Activated CD4-positive, alpha-beta memory T cell treated with anti-CD3 and anti-CD28 coated beads, Interleukin-2, amount 10 ng/mL, durations not matched to agents 7 days and 5 days (primary cell): Measurements from ENCODE around the gene HPCAL4. TPM values are rescaled to one million over a fixed set of nuclear protein-coding genes. Genes with fewer than 3 reads are reported as not detected.

Experiments used
- CTCF ChIA-PET: fragments of 350-600 bp; sonication (Branson Sonifier 250); formaldehyde crosslinking; loops from one replicate; lab custom pipeline; 2021; ENCODE audit warnings: antibody characterized with exemption, inconsistent platforms; lab: Charles Lee
- POLR2A ChIA-PET: fragments of 350-600 bp; sonication (Branson Sonifier 250); formaldehyde crosslinking; loops from one replicate; lab custom pipeline; 2021; ENCODE audit warnings: antibody characterized with exemption; lab: Charles Lee
- DNase-seq: peaks from one replicate; pipeline ENCODE4 v3.0.0-alpha.2; 2020
- H3K27ac Mint-ChIP-seq: one replicate; pipeline ENCODE4 v1.8.0; 2021; ENCODE audit warnings: mild to moderate bottlenecking, mixed read lengths
- H3K27me3 Mint-ChIP-seq: one replicate; pipeline ENCODE4 v1.8.0; 2021; ENCODE audit warnings: mixed read lengths
- H3K36me3 Mint-ChIP-seq: one replicate; pipeline ENCODE4 v1.8.0; 2021; ENCODE audit warnings: low read depth, mixed read lengths
- H3K4me1 Mint-ChIP-seq: one replicate; pipeline ENCODE4 v1.8.0; 2021; ENCODE audit warnings: mixed read lengths
- H3K4me3 Mint-ChIP-seq: one replicate; pipeline ENCODE4 v1.8.0; 2021; ENCODE audit warnings: mild to moderate bottlenecking, mixed read lengths
- H3K9me3 Mint-ChIP-seq: one replicate; pipeline ENCODE4 v1.8.0; 2021; ENCODE audit warnings: mixed read lengths
- total RNA-seq, 2 experiments: library from RNA; stranded (reverse); gene quantifications; one replicate each; pipeline ENCODE4 v1.2.3, GENCODE V29; 2021

The HPCAL4 gene
- total RNA-seq, 2 experiments from 2014 or later = 2.4 to 2.6 TPM

DNA sequence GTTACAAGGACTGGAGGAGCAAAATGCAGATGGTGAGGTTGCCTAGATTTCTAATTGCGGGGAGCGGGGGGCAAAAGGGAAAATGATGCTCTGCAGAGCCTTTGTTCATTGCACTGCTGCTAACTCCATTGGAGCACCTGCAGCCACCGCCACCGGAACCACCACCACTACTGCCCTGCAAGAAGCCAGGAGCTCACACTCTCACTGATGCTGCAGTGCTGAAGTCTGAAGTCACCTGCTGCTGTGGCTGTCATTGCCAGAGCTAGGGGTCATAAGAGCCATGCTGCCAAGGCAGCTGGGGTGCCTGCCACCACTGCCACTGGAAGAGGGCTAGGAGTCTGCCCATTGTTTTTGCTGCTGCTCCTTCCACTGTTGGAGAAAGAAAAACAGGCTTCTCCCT, 7.3 kb upstream of the HPCAL4 start:
- Mint-ChIP-seq H3K36me3 (no peaks in the 10 kb centered on the region), H3K4me3 (no peak overlapping the region), H3K27ac (no peak overlapping the region), H3K27me3 (peaks cover 32% of the 10 kb centered on the region), H3K4me1 (peaks cover 2% of the 10 kb centered on the region), H3K9me3 (no peaks in the 10 kb centered on the region)
- CTCF ChIA-PET = interaction anchor here (0.5 to 0.9 kb wide), 2 partner anchors 25 to 704 kb away, joined by 3 read pairs; no protein-coding TSS in a partner anchor
- no peak for DNase-seq
- POLR2A ChIA-PET = no interaction called here

DNA sequence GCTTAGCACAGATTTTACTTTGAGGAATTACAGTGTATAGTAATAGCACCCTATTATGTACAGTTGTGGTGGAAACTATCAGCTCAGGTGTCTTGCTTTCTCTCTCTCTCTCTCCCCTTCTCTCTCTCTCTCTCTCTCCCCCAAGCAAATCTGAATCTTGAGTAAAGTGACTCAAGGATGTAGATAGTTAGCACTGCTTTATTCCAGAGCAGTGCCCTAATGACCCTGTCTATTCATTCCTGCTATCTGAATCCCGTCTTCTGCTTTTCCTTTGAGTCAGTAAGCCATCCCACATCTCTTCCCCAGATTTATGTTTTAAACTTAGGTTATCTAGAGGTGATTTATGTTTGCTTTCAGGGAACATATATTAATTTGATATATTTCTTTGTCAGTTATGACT, 5.2 kb upstream of the HPCAL4 start:
- no peak overlapping the region for H3K4me3 Mint-ChIP-seq
- no peak overlapping the region for H3K27ac Mint-ChIP-seq
- H3K36me3 Mint-ChIP-seq = no peaks in the 10 kb centered on the region
- peaks cover 11% of the 10 kb centered on the region for H3K4me1 Mint-ChIP-seq
- ChIA-PET CTCF (no interaction called here), POLR2A (no interaction called here)
- peaks cover 45% of the 10 kb centered on the region for H3K27me3 Mint-ChIP-seq
- H3K9me3 Mint-ChIP-seq = no peaks in the 10 kb centered on the region
- DNase-seq = no peak

GRCh38 chr1:39695016-39695415, 3.8 kb upstream of the HPCAL4 start:
- Mint-ChIP-seq H3K27ac (no peak overlapping the region), H3K9me3 (no peaks in the 10 kb centered on the region), H3K4me3 (no peak overlapping the region), H3K4me1 (peaks cover 23% of the 10 kb centered on the region), H3K27me3 (peaks cover 49% of the 10 kb centered on the region), H3K36me3 (no peaks in the 10 kb centered on the region)
- DNase-seq = no peak
- CTCF ChIA-PET = interaction anchor here (1.1 kb wide), 1 partner anchor 135 kb away, joined by 4 read pairs; no protein-coding TSS in a partner anchor
- POLR2A ChIA-PET = no interaction called here

DNA sequence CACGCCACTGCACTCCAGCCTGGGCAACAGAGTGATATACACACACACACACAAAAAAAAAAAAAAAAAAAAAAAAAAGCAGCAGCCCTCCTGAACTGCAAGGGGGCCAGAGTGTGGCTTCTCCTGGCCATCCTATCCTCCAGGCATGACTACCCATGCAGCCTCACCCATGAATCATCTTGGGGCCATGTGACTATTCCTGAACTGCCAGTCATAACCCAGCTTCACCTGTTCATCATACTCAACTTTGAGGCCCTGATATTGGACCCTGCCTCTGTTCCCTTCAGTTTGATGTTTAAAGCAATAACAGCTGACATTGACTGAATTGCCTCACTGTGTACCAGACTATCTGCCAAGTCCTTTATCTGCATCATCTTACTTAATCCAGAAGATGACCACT, 2.8 kb upstream of the HPCAL4 start:
- no peak for DNase-seq
- Mint-ChIP-seq H3K9me3 (no peaks in the 10 kb centered on the region), H3K27me3 (peaks cover 48% of the 10 kb centered on the region), H3K36me3 (no peaks in the 10 kb centered on the region), H3K4me3 (no peak overlapping the region), H3K27ac (no peak overlapping the region), H3K4me1 (peaks cover 28% of the 10 kb centered on the region)
- ChIA-PET CTCF (interaction anchor here (0.5 to 1.5 kb wide), 6 partner anchors 36 to 278 kb away, joined by 3 to 10 read pairs (median 4); partner anchors contain the start of gene MYCL), POLR2A (interaction anchor here (1.0 kb wide), 1 partner anchor 118 kb away, joined by 3 read pairs; no protein-coding TSS in a partner anchor)

DNA sequence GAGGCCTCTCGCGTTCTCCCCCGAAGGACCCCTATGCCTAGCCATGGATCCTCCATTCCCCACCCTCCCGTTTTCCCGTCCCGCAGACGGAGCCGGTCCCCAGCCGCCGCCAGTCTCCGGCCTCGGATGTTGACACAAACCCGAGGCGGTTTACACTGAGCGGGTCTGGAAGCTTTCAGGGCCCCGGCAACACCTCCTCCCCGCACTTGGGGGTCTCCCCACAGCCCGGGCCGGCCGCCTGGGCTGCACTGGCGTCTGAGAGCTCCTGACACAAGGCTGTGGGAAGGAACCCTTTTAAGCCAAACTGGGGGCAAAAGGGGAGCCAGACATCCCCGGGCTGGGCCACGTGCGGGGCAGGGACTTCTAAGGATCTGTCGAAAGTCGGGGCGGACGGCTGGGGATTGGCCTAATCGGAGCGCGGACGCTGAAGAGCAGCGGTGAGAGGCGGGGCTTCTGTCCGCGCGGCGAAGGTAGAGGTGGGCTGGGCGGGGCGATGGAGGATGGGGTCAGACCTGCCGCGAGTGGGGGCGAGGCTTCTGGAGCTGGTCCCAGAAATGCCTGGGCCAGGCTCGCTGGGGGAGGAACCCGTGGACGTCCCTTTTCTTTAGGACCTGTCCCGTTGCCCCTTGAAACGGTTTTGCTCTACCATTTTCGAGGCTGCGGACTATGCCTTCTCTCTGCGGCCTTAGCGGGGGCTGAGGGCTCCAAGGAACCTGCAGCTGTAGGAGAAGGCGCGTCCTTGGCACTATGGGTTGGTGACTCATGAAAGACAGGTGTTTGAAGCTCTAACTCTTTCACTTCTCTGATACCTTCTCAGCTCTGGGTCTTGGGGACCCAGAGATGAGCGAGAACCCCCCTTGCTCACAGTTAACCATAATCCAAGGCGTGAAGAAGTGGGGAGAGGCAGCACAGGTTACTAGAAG, 1.2 kb upstream of the HPCAL4 start:
- no peak for DNase-seq
- peaks cover 53% of the 10 kb centered on the region for H3K27me3 Mint-ChIP-seq
- ChIA-PET CTCF (interaction anchor here (0.9 to 1.5 kb wide), 6 partner anchors 9 to 35 kb away, joined by 3 to 14 read pairs (median 4); no protein-coding TSS in a partner anchor), POLR2A (interaction anchor here (0.9 to 1.5 kb wide), 7 partner anchors 20 to 1133 kb away, joined by 3 to 6 read pairs (median 3); partner anchors contain the start of gene PPIE)
- peak overlapping the region; percentile 74 for H3K4me3 Mint-ChIP-seq
- peaks cover 28% of the 10 kb centered on the region for H3K4me1 Mint-ChIP-seq
- no peaks in the 10 kb centered on the region for H3K9me3 Mint-ChIP-seq
- H3K36me3 Mint-ChIP-seq = no peaks in the 10 kb centered on the region
- no peak overlapping the region for H3K27ac Mint-ChIP-seq

DNA sequence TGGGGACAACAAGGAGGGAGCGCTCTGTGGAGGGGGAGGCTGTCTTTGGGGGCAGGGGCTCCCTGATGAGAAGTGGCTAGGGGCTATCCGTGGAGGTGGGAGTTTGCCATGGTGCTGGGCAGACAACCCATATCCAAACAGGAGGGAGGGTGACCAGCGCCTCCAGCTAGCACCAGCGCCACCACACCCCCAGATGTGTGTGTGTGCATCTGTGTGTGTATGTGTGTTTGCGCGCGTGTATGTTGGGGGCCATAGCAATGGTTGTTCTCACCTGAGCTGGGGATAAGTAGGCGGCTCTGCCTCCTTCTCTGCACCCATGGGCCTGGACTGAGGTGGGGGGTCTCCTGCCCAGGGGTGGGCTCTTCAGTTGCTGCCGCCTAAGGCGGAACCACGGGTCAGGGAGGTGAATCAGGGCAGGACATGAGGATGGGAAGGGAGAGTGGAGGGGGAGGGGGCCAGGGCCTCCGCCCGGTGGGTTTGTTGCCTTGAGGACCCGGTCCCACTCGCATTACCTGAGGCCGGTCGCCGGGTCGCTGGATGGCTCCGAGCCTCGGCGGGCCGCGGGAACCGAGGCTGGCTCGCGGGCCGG, 345 bp downstream of the HPCAL4 start:
- Mint-ChIP-seq H3K27me3 (peaks cover 47% of the 10 kb centered on the region), H3K4me1 (peaks cover 28% of the 10 kb centered on the region), H3K4me3 (peak overlapping the region; percentile 74), H3K9me3 (no peaks in the 10 kb centered on the region), H3K27ac (no peak overlapping the region), H3K36me3 (no peaks in the 10 kb centered on the region)
- DNase-seq = no peak
- CTCF ChIA-PET = interaction anchor here (0.7 to 1.5 kb wide), 6 partner anchors 18 to 109 kb away, joined by 3 to 14 read pairs (median 4); partner anchors contain the start of gene NT5C1A
- POLR2A ChIA-PET = interaction anchor here (0.6 to 2.1 kb wide), 9 partner anchors 9 to 1131 kb away, joined by 3 to 6 read pairs (median 3); partner anchors contain the start of gene PPIE

DNA sequence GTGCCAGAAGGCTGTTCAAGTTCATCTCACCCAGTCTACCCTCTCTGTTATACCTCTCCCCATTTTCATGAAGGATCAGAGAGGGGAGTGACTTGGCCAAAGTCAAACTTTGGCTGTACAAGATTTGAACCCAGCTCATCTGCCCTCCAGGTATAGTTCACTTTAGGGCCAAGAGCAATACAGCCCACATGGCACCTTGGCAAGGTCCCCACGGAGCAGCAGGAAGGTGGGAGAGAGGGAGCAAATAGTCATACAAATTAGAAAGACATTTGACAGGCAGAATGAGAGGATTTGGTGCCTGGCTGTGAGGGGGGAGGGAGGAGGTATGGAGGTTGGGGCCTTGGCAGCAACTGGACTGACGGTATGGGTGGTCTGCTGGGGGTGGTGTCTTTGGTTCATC, 1.0 kb downstream of the HPCAL4 start:
- Mint-ChIP-seq H3K9me3 (no peaks in the 10 kb centered on the region), H3K27me3 (peaks cover 46% of the 10 kb centered on the region), H3K36me3 (no peaks in the 10 kb centered on the region), H3K4me1 (peaks cover 28% of the 10 kb centered on the region), H3K4me3 (peak overlapping the region; percentile 74), H3K27ac (no peak overlapping the region)
- ChIA-PET CTCF (no interaction called here), POLR2A (interaction anchor here (1.2 to 2.1 kb wide), 2 partner anchors 13 to 115 kb away, joined by 3 to 6 read pairs; no protein-coding TSS in a partner anchor)
- DNase-seq = no peak

- H3K27me3 Mint-ChIP-seq = peaks cover 49% of the 10 kb centered on the region
- peaks cover 28% of the 10 kb centered on the region for H3K4me1 Mint-ChIP-seq
- no peak for DNase-seq
- H3K36me3 Mint-ChIP-seq = no peaks in the 10 kb centered on the region
- ChIA-PET CTCF (no interaction called here), POLR2A (interaction anchor here (2.1 kb wide), 1 partner anchor 114 kb away, joined by 6 read pairs; no protein-coding TSS in a partner anchor)
- H3K27ac Mint-ChIP-seq = no peak overlapping the region
- no peak overlapping the region for H3K4me3 Mint-ChIP-seq
- H3K9me3 Mint-ChIP-seq = no peaks in the 10 kb centered on the region
Observed at GRCh38 chr1:39689635-39690034, 1.6 kb downstream of the HPCAL4 start.

DNA sequence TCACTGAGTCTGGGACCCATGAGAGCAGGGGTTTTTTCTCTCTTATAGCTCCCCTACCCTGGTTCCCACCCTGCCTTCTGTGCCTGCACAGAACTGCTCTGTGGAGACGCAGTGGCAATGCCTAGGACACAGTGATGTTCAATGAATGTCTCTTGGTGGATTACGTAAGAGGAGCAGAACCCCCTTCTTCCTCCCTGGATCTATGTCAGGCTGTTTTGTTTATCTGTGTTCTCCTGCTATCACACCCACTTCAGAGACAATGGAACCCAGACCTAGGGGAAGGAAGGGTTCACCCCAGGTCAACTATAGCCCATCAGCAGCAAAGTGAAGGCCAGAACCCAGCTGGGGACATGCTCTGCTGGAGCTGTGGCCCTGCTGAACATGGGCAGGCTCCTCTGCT, 2.0 kb downstream of the HPCAL4 start:
- Mint-ChIP-seq H3K36me3 (no peaks in the 10 kb centered on the region), H3K4me1 (peaks cover 30% of the 10 kb centered on the region), H3K27ac (no peak overlapping the region), H3K4me3 (no peak overlapping the region), H3K9me3 (no peaks in the 10 kb centered on the region), H3K27me3 (peaks cover 49% of the 10 kb centered on the region)
- POLR2A ChIA-PET = no interaction called here
- CTCF ChIA-PET = no interaction called here
- no peak for DNase-seq

DNA sequence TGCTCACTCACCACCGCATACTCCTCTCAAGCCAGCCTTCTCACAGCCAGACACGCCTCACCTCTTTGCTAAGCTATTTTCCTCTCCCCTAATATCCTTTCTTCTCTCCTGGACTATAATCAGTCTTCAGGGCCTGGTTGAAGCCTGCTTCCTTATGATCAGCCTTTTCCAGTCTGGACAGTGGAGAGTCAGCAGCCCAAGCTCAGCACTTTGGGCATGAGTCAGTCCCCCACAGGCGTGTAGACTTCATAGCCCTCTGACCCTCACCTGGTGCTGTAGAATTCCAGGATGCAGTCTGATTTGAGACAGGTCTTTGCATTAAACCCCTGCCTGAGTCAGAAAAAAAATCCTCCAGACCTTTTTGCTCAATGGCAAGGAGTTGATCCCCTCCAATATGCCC, 2.5 kb downstream of the HPCAL4 start:
- Mint-ChIP-seq H3K36me3 (no peaks in the 10 kb centered on the region), H3K27me3 (peaks cover 48% of the 10 kb centered on the region), H3K9me3 (no peaks in the 10 kb centered on the region), H3K4me1 (peaks cover 30% of the 10 kb centered on the region), H3K27ac (no peak overlapping the region), H3K4me3 (no peak overlapping the region)
- DNase-seq = no peak
- CTCF ChIA-PET = no interaction called here
- POLR2A ChIA-PET = no interaction called here

DNA sequence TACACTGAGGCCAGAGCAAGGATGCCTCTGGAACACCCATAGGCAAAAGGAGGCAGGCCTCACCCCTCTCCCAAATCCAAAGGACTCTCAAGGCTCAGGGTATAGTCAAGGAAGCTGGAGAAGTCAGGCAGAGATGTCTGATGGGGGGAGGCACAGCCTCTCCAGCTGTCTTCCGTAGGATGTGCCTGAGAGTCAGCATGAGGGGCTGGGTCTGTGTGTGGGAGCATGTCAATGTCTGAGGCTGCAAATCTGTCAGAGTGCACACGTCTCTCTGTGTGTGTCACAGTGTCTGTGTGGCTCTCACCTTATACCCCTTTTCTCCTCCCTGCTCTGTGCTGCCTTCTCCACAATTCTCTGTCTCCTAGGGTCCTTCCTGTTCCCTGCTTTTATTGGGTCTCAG, 4.0 kb downstream of the HPCAL4 start:
- POLR2A ChIA-PET = no interaction called here
- Mint-ChIP-seq H3K27me3 (peaks cover 46% of the 10 kb centered on the region), H3K4me3 (no peak overlapping the region), H3K9me3 (no peaks in the 10 kb centered on the region), H3K36me3 (no peaks in the 10 kb centered on the region), H3K27ac (no peak overlapping the region), H3K4me1 (peaks cover 24% of the 10 kb centered on the region)
- DNase-seq = no peak
- CTCF ChIA-PET = no interaction called here

DNA sequence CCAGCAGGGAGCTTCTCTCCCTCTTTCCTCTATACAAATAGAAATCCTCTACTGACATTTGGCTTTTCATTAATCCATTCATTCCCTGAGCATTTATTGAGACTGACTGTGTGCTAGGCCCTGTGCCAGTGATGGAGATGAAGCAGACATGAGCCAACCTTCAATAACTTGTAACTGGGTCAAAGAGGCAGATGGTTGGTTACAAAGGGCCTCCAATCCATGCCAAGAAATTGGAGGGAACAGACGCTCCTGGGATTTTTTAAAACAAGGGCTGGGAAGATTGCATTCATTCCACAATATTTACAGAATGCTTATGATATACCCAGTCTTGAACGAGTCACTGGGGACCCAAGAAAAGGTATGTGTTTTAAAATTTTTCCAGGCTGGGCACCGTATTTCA, 6.2 kb downstream of the HPCAL4 start:
- DNase-seq = no peak
- ChIA-PET CTCF (interaction anchor here (1.8 kb wide), 1 partner anchor 27 kb away, joined by 5 read pairs; no protein-coding TSS in a partner anchor), POLR2A (interaction anchor here (1.9 kb wide), 1 partner anchor 14 kb away, joined by 6 read pairs; the partner anchor contains the start of gene NT5C1A)
- H3K9me3 Mint-ChIP-seq = no peaks in the 10 kb centered on the region
- H3K27ac Mint-ChIP-seq = no peak overlapping the region
- peaks cover 44% of the 10 kb centered on the region for H3K27me3 Mint-ChIP-seq
- no peak overlapping the region for H3K4me3 Mint-ChIP-seq
- peaks cover 18% of the 10 kb centered on the region for H3K4me1 Mint-ChIP-seq
- no peaks in the 10 kb centered on the region for H3K36me3 Mint-ChIP-seq
